ENCODE data around the gene PPDPF. TPM values are rescaled to one million over a fixed set of nuclear protein-coding genes. Genes with fewer than 3 reads are reported as not detected.

Gene PPDPF
- total RNA-seq, 1 donor: 38.4 TPM

DNA sequence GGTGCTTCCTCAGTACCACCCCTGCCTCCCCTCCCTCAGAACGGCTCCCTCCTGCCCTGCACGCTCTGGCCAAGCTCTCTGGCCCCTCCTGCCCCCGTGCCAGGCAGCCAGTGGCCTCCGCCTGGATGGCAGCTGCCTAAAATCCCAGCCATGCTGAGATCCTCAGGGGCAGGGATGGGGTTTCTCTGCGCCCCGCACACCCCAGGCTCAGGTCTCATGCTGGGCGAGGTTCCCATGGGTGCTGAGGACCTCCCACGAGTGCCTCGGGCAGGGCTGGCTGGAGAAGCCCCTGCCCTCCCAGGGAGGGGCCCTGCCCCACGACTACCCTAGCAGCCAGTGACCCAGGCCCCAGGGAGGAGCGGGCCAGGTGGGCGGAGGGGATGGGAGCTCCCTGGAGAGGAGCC, 13.9 kb downstream of the PPDPF start:
- TF ChIP-seq, protein P1, sequence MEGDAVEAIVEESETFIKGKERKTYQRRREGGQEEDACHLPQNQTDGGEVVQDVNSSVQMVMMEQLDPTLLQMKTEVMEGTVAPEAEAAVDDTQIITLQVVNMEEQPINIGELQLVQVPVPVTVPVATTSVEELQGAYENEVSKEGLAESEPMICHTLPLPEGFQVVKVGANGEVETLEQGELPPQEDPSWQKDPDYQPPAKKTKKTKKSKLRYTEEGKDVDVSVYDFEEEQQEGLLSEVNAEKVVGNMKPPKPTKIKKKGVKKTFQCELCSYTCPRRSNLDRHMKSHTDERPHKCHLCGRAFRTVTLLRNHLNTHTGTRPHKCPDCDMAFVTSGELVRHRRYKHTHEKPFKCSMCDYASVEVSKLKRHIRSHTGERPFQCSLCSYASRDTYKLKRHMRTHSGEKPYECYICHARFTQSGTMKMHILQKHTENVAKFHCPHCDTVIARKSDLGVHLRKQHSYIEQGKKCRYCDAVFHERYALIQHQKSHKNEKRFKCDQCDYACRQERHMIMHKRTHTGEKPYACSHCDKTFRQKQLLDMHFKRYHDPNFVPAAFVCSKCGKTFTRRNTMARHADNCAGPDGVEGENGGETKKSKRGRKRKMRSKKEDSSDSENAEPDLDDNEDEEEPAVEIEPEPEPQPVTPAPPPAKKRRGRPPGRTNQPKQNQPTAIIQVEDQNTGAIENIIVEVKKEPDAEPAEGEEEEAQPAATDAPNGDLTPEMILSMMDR (IDR thresholded peaks at IDR 0.05; ENCODE audit: insufficient read depth, low read depth, low read length): no peak
- DNase-seq (ENCODE audit: low read depth): no peak

DNA sequence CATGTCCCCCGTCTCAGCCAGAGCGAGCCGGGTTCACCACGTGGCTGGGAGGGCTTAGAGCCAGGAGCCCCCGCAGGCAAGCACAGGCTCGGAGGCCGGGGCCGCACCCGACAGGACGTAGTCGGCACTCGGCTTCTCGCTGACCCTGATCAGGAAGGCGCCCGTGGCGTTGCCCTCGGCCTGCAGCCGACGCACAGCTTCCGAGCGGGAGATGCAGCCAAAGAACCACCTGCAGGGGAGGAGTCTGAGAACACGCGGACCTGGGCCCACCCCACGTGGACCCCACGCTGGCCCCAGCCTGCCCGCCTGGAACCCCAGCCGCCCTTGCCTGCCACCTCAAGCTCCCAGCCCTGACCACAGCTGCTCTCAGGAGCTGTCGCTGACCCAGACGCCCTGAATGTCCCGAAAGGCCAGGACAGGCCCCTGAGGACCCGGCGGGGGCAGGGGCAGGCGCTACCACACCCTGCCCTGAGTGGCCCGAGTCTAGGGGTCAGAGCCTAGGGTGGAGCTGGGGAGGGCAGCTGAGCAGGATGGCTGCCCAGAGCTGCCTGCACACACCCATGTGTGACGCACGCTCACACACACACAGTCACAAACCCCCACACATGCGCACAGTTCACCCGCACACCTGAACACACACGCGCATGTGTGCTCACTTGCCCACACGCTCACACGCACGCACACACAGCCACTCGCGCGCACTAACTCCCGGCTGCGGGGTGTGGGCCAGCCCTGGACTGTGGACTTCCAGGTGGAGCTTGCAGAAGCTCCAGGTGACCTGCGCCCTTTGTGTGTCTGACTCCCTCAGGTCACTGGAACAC, 14.5 kb downstream of the PPDPF start:
- H3K4me3 ChIP-seq (ENCODE audit: low read depth, low read length): no peak overlapping the region
- DNase-seq (ENCODE audit: low read depth): no peak
- TF ChIP-seq, protein P1 (IDR thresholded peaks at IDR 0.05; ENCODE audit: insufficient read depth, low read depth, low read length): no peak

More for the DNA sequence above, 13.9 kb downstream of the PPDPF start:
- H3K4me3 ChIP-seq (ENCODE audit: low read depth, low read length): no peak overlapping the region

DNA sequence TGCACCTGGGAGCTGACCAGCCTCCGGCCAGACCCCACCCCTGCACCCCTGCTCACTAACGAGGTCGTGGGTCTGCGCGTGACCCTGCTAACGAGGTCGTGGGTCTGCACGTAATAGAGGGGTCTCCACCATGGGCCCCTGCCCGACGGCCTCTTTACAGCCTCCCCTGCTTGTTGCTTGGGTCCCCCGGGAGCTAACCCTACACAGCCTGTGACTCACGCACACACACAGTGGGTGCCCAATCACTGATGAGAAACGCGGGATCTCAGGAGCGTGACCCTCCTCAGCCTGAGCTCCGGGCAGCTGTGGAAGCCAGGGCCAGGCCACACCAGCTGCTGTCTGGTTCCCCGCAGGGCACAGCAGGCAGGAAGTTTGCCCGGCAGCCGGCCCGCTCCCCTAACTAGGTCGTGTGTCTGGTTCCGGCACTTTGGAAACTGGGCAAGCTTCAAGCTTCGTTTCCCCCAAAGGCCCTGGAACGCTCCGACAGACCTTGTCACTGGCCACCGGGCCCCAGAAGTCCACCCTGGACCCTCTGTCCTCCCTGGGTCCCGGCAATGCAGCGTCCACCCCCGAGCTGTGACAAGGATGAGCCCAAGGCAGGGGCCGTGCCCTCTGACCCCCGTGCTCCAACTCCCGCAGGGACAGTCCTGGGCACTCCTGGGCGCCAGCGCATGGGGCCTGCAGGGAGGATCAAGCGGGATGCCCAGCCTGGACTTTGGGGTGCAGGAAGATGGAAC, 15.8 kb downstream of the PPDPF start:
- H3K4me3 ChIP-seq (ENCODE audit: low read depth, low read length): no peak overlapping the region
- peak; percentile 42 for DNase-seq (ENCODE audit: low read depth)
- TF ChIP-seq, protein P1 (IDR thresholded peaks at IDR 0.05; ENCODE audit: insufficient read depth, low read depth, low read length): no peak

DNA sequence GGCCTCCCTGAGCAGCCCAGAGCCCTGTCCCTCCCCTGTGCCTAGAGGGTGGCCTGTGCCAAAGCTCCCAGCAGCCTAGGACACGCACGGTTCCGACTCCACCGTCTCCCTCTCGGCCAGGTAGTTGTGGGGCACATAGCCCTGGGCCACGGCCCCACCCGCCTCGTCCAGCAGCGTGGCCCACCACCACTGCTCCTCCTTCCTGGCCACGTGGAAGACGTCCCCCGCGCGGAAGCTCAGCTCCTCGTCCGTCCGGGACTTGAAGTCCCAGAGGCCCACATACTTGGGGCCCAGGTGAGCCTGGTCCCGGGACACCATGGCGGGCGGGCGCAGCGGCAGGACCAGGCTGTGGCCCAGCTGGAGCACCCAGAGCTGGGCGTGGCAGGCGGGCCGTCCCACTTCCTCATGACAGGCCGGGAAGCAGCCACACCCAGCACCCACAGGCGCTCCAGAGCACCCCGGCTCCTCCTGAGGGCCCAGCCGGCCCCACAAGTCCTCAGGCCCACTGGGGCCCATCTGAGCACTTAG, 16.5 kb downstream of the PPDPF start, which contains the start of gene PTK6:
TSS of gene PTK6 (minus strand) at position 380 of the 528 bp plus-strand sequence. CDS start at position 318, 62 bp downstream.
- TF ChIP-seq, protein P1 (IDR thresholded peaks at IDR 0.05; ENCODE audit: insufficient read depth, low read depth, low read length): no peak
- DNase-seq (ENCODE audit: low read depth): no peak

DNA sequence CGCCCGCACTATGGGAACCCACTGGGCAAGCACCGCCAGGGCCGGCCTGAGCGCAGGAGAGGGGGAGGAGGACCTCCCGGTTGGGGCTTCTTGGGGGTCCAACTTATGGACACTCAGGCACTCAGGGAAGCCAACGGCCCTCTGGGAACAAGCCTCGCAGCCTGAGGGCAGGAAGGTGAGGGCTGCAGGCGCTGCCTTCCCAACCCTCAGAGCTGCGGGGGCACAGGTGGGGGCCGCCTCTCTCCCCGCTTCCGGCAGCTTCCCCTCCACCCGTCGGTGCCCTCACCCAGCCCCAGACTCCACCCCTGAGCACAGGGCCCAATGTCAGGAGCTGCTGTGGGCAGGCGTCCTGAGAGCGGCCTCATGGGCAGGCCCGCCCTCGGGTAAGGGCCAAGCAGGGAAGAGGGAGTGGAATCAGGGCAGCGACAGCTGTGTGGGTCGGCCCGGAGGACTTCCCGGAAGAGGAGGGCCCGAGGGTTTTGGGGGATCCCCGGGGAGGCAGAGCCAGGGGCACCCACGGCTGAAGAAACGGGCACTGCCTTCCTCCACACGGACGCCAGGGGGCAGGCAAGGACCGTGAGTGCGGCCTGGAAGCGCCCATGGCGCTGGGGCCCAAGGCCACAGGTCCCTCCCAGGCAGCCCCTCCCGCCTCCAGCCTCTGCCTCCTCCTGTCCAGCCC, 17.1 kb downstream of the PPDPF start:
- H3K4me3 ChIP-seq (ENCODE audit: low read depth, low read length): peak overlapping the region; percentile 47
- TF ChIP-seq, protein P1 (IDR thresholded peaks at IDR 0.05; ENCODE audit: insufficient read depth, low read depth, low read length): peak; percentile 91
- peak; percentile 96 for DNase-seq (ENCODE audit: low read depth)

More for the DNA sequence above, 16.5 kb downstream of the PPDPF start, which contains the start of gene PTK6:
- peak within 1 kb of the TSS; percentile 47 for H3K4me3 ChIP-seq (ENCODE audit: low read depth, low read length)

Measured in fibroblast of villous mesenchyme (primary cell).